Measurements from ENCODE around the gene NEK10.

NEK10 gene

GRCh38 chr3:27095553-27096222 is 273.5 kb downstream of the NEK10 start:
- no peak overlapping the region for H3K27ac Mint-ChIP-seq
- no peak overlapping the region for H3K4me3 Mint-ChIP-seq
- H3K27me3 Mint-ChIP-seq = no peaks in the 10 kb centered on the region
- ATAC-seq (no peak), DNase-seq (no peak)
- H3K4me1 Mint-ChIP-seq = no peaks in the 10 kb centered on the region
- H3K9me3 Mint-ChIP-seq = peaks cover 0 to 4% of the 10 kb centered on the region in 2 donors

GRCh38 chr3:27094721-27095120 is 274.5 kb downstream of the NEK10 start:
- Mint-ChIP-seq H3K4me3 (no peak overlapping the region), H3K27me3 (no peaks in the 10 kb centered on the region), H3K4me1 (no peaks in the 10 kb centered on the region), H3K27ac (no peak overlapping the region), H3K9me3 (no peaks in the 10 kb centered on the region)
- ATAC-seq (no peak), DNase-seq (no peak)

- DNase-seq (no peak), ATAC-seq (no peak)
- Mint-ChIP-seq H3K27me3 (no peaks in the 10 kb centered on the region), H3K4me1 (no peaks in the 10 kb centered on the region), H3K9me3 (no peaks in the 10 kb centered on the region), H3K4me3 (no peak overlapping the region), H3K27ac (no peak overlapping the region)
Measured at GRCh38 chr3:27093771-27094170, 275.4 kb downstream of the NEK10 start.

GRCh38 chr3:27090275-27091041 is 278.7 kb downstream of the NEK10 start:
- DNase-seq = no peak

GRCh38 chr3:27089645-27090044 is 279.5 kb downstream of the NEK10 start:
- H3K9me3 Mint-ChIP-seq = no peaks in the 10 kb centered on the region

More at GRCh38 chr3:27090275-27091041, 278.7 kb downstream of the NEK10 start:
- H3K27ac Mint-ChIP-seq = no peak overlapping the region
- H3K4me1 Mint-ChIP-seq = no peaks in the 10 kb centered on the region
- no peak for ATAC-seq
- no peaks in the 10 kb centered on the region for H3K9me3 Mint-ChIP-seq
- H3K27me3 Mint-ChIP-seq = peaks cover 4% of the 10 kb centered on the region
- no peak overlapping the region for H3K4me3 Mint-ChIP-seq

GRCh38 chr3:27089068-27089467 is 280.1 kb downstream of the NEK10 start:
- no peaks in the 10 kb centered on the region for H3K9me3 Mint-ChIP-seq
- no peak for ATAC-seq
- no peak for DNase-seq
- peaks cover 7% of the 10 kb centered on the region for H3K27me3 Mint-ChIP-seq
- no peaks in the 10 kb centered on the region for H3K4me1 Mint-ChIP-seq
- H3K4me3 Mint-ChIP-seq = no peak overlapping the region
- no peak overlapping the region for H3K27ac Mint-ChIP-seq

More at GRCh38 chr3:27089645-27090044, 279.5 kb downstream of the NEK10 start:
- DNase-seq = no peak
- no peak overlapping the region for H3K27ac Mint-ChIP-seq
- no peak for ATAC-seq
- H3K4me1 Mint-ChIP-seq = no peaks in the 10 kb centered on the region
- peaks cover 7% of the 10 kb centered on the region for H3K27me3 Mint-ChIP-seq
- H3K4me3 Mint-ChIP-seq = no peak overlapping the region

- Mint-ChIP-seq H3K27ac (no peak overlapping the region), H3K4me1 (no peaks in the 10 kb centered on the region), H3K27me3 (peaks cover 7% of the 10 kb centered on the region), H3K4me3 (no peak overlapping the region), H3K9me3 (no peaks in the 10 kb centered on the region)
- no peak for DNase-seq
- ATAC-seq = no peak
Measured at GRCh38 chr3:27085829-27086730, 283.1 kb downstream of the NEK10 start.

- Mint-ChIP-seq H3K27ac (no peak overlapping the region), H3K27me3 (peaks cover 7% of the 10 kb centered on the region)
- ATAC-seq = no peak
Measured at GRCh38 chr3:27081992-27082607, 287.1 kb downstream of the NEK10 start.

GRCh38 chr3:27081566-27081965 is 287.6 kb downstream of the NEK10 start:
- DNase-seq (no peak), ATAC-seq (no peak)
- Mint-ChIP-seq H3K4me1 (no peaks in the 10 kb centered on the region), H3K27ac (no peak overlapping the region), H3K4me3 (no peak overlapping the region), H3K9me3 (peaks cover 0 to 6% of the 10 kb centered on the region in 2 donors), H3K27me3 (peaks cover 7% of the 10 kb centered on the region)

More at GRCh38 chr3:27081992-27082607, 287.1 kb downstream of the NEK10 start:
- no peak for DNase-seq
- Mint-ChIP-seq H3K4me1 (no peaks in the 10 kb centered on the region), H3K9me3 (peaks cover 0 to 6% of the 10 kb centered on the region in 2 donors), H3K4me3 (no peak overlapping the region)

GRCh38 chr3:27080258-27080525 is 289.0 kb downstream of the NEK10 start:
- DNase-seq = no peak
- H3K4me3 Mint-ChIP-seq = no peak overlapping the region
- no peak overlapping the region for H3K27ac Mint-ChIP-seq
- peaks cover 0 to 6% of the 10 kb centered on the region in 2 donors for H3K9me3 Mint-ChIP-seq
- no peaks in the 10 kb centered on the region for H3K4me1 Mint-ChIP-seq
- H3K27me3 Mint-ChIP-seq = peaks cover 5% of the 10 kb centered on the region
- no peak for ATAC-seq

- H3K9me3 Mint-ChIP-seq = peaks cover 0 to 6% of the 10 kb centered on the region in 2 donors
- ATAC-seq (no peak), DNase-seq (no peak)
- no peak overlapping the region for H3K4me3 Mint-ChIP-seq
- no peaks in the 10 kb centered on the region for H3K4me1 Mint-ChIP-seq
- peak overlapping the region in 1 of 2 donors; percentile 78 for H3K27ac Mint-ChIP-seq
- H3K27me3 Mint-ChIP-seq = peaks cover 9% of the 10 kb centered on the region
Measured at GRCh38 chr3:27079427-27080257, 289.5 kb downstream of the NEK10 start.

GRCh38 chr3:27078246-27078913 is 290.8 kb downstream of the NEK10 start:
- H3K9me3 Mint-ChIP-seq = peaks cover 0 to 6% of the 10 kb centered on the region in 2 donors

GRCh38 chr3:27076815-27077630 is 292.2 kb downstream of the NEK10 start:
- no peaks in the 10 kb centered on the region for H3K4me1 Mint-ChIP-seq
- peaks cover 0 to 6% of the 10 kb centered on the region in 2 donors for H3K9me3 Mint-ChIP-seq
- H3K4me3 Mint-ChIP-seq = no peak overlapping the region

More at GRCh38 chr3:27078246-27078913, 290.8 kb downstream of the NEK10 start:
- no peak for ATAC-seq
- Mint-ChIP-seq H3K4me1 (no peaks in the 10 kb centered on the region), H3K27me3 (peaks cover 11% of the 10 kb centered on the region), H3K27ac (no peak overlapping the region), H3K4me3 (no peak overlapping the region)
- no peak for DNase-seq

More at GRCh38 chr3:27076815-27077630, 292.2 kb downstream of the NEK10 start:
- Mint-ChIP-seq H3K27ac (no peak overlapping the region), H3K27me3 (peaks cover 19% of the 10 kb centered on the region)
- DNase-seq (no peak), ATAC-seq (no peak)
